Transverse colon (tissue), 4 donors: Measurements from ENCODE around the gene NPAS3. TPM values are rescaled to one million over a fixed set of nuclear protein-coding genes. Genes with fewer than 3 reads are reported as not detected.

Experiments
- DNase-seq: peaks from one replicate; pipeline ENCODE4 v3.0.0-alpha.2; 2019
- H3K27ac ChIP-seq, 4 donors: fragments of 200-600 bp; sonication (generic); 2 replicates each; pipeline ENCODE4 v1.5.1; 2016 to 2018; ENCODE audit warnings: inconsistent platforms in 4 of 4
- H3K27me3 ChIP-seq: fragments of 200-600 bp; sonication (generic); 2 replicates; pipeline ENCODE4 v1.5.1; 2017; ENCODE audit warnings: inconsistent platforms
- H3K36me3 ChIP-seq, 4 donors: fragments of 200-600 bp; sonication (generic); 2 replicates each; pipeline ENCODE4 v1.5.1; 2017 to 2019; ENCODE audit warnings: inconsistent platforms in 4 of 4
- H3K4me1 ChIP-seq, 4 donors: fragments of 200-600 bp; sonication (generic); 2 replicates each; pipeline ENCODE4 v1.5.1; 2017 to 2020; ENCODE audit warnings: inconsistent platforms in 4 of 4
- H3K4me3 ChIP-seq, 4 donors: fragments of 200-600 bp; sonication (generic); 1 replicate in 1 of 4; 2 replicates in 3 of 4; pipeline versions ENCODE4 v1.5.1 to v1.6.1; 2017 to 2019; ENCODE audit warnings: inconsistent platforms in 4 of 4
- H3K9me3 ChIP-seq, 2 donors: fragments of 200-600 bp; sonication (generic); 2 replicates each; pipeline ENCODE4 v1.5.1; 2017 to 2019; ENCODE audit warnings: inconsistent platforms in 2 of 2
- EP300 ChIP-seq: sonication (generic); formaldehyde crosslinking; IDR thresholded peaks from one replicate; pipeline ENCODE4 v1.6.1; 2017; ENCODE audit warnings: antibody characterized with exemption, low read depth
- POLR2A ChIP-seq: fragments of 450-650 bp; IDR thresholded peaks from one replicate; pipeline ENCODE4 v1.6.1; 2016; ENCODE audit warnings: antibody characterized with exemption, mild to moderate bottlenecking, moderate library complexity
- POLR2AphosphoS5 ChIP-seq, 3 donors: sonication (generic); formaldehyde crosslinking; IDR thresholded peaks; one replicate each; pipeline ENCODE4 v1.6.1; 2016; ENCODE audit warnings: antibody characterized with exemption in 3 of 3
- WGBS, 2 donors: methylation state at CpG; one replicate each; pipeline ENCODE4 v1.1.5; 2018; ENCODE audit warnings: low coverage in 1 of 2; 5-methylcytosine and 5-hydroxymethylcytosine counted together
- in situ Hi-C, 4 donors: fragments of 200-750 bp; cut with MboI; loops; one replicate each; pipeline versions ENCODE4 v1.15.0 to v1.15.1; 2017; ENCODE audit warnings: low sequenced_read_pairs in 3 of 4, low pct_ligation_motif_present in 1 of 4, low pct_unique_long_range_greater_than_20kb in 1 of 4
- intact Hi-C: fragments of 100-400 bp; cut with DNase I; formaldehyde crosslinking; loops from one replicate; pipeline ENCODE4 v1.15.1; 2023; ENCODE audit warnings: low total_unique reads
- total RNA-seq, 4 donors: library from RNA; depleted of rRNA; stranded (reverse); fragments of >200 nt; gene quantifications; one replicate each; pipeline ENCODE4 v1.1.0, GENCODE V29; 2016
- TF ChIP-seq, protein P1 (sequence below), 5 experiments: fragments of 200-600 bp in 3 of 5; fragments of 450-650 bp in 2 of 5; sonication (generic) in 3 of 5; IDR thresholded peaks; 1 replicate in 2 of 5; 2 replicates in 3 of 5; pipeline ENCODE4 v1.5.1; 2016 to 2017; ENCODE audit warnings: antibody characterized with exemption in 5 of 5, inconsistent platforms in 3 of 5, mild to moderate bottlenecking in 2 of 5, moderate library complexity in 1 of 5

NPAS3 gene
- total RNA-seq, 4 donors from 2014 or later = 0.96 to 6.4 (median 1.8) TPM

DNA sequence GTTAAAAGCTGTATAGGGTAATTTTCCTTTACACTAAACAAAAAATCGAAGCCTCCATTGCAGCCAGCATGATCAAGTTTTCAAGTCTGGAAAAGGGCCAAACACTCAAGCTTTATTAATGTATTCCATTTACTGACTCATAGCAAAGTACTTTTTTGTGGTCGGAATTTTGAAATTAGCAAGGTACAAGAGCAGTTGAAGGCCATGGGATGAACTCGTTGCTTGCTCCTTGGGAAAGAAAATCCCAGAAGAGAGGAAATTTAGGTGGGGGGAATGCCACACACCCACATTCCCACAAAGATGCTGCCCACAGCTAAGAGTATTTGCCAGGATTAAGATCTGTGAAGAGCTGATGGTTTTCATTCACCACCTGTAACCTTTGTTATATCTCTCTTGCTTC lies 678.5 kb downstream of the NPAS3 start:
- no peak for DNase-seq
- intact Hi-C loops (no loop called here), in situ Hi-C loops (no loop called here)
- no peak overlapping the region for H3K27ac ChIP-seq
- no peaks in the 10 kb centered on the region for H3K36me3 ChIP-seq
- no peaks in the 10 kb centered on the region for H3K27me3 ChIP-seq
- no peak for TF ChIP-seq POLR2A
- TF ChIP-seq, protein P1, sequence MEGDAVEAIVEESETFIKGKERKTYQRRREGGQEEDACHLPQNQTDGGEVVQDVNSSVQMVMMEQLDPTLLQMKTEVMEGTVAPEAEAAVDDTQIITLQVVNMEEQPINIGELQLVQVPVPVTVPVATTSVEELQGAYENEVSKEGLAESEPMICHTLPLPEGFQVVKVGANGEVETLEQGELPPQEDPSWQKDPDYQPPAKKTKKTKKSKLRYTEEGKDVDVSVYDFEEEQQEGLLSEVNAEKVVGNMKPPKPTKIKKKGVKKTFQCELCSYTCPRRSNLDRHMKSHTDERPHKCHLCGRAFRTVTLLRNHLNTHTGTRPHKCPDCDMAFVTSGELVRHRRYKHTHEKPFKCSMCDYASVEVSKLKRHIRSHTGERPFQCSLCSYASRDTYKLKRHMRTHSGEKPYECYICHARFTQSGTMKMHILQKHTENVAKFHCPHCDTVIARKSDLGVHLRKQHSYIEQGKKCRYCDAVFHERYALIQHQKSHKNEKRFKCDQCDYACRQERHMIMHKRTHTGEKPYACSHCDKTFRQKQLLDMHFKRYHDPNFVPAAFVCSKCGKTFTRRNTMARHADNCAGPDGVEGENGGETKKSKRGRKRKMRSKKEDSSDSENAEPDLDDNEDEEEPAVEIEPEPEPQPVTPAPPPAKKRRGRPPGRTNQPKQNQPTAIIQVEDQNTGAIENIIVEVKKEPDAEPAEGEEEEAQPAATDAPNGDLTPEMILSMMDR (IDR thresholded peaks at IDR 0.05) = no peak
- TF ChIP-seq EP300 = no peak
- TF ChIP-seq POLR2AphosphoS5 (IDR thresholded peaks at IDR 0.05) = no peak
- no peak overlapping the region for H3K4me3 ChIP-seq
- 65 to 66% methylated on average over 3 of the region's 3 CpGs for WGBS, 2 donors
- no peaks in the 10 kb centered on the region for H3K4me1 ChIP-seq
- H3K9me3 ChIP-seq = no peaks in the 10 kb centered on the region

- H3K4me1 ChIP-seq = no peaks in the 10 kb centered on the region
- in situ Hi-C loops = no loop called here
Measured at GRCh38 chr14:33618361-33619105, 679.9 kb downstream of the NPAS3 start.

DNA sequence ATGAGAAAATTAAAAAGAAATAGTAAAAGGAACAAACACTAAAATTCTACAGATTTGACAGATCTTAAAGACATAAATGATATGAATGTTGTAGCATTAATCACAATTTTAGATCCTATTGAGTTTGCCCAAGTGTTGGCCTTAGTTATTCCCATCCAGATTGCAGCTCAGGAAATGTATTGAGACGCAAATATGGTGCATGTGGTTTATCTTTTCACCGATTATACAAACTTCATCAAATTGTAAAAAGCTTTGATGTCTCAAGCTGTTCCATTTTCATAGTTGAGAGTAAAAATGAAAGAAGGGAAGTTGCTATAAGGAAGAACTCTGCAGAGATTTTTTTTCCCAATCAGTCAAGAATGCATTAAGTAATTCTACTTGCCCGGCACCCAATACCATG lies 683.8 kb downstream of the NPAS3 start:
- Histone ChIP-seq H3K27me3 (no peaks in the 10 kb centered on the region), H3K9me3 (no peaks in the 10 kb centered on the region), H3K36me3 (no peaks in the 10 kb centered on the region), H3K4me1 (no peaks in the 10 kb centered on the region), H3K27ac (no peak overlapping the region), H3K4me3 (no peak overlapping the region)
- no peak for DNase-seq
- TF ChIP-seq POLR2AphosphoS5 (IDR thresholded peaks at IDR 0.05) (no peak), POLR2A (no peak), EP300 (no peak)
- TF ChIP-seq, protein P1 (IDR thresholded peaks at IDR 0.05) = no peak
- in situ Hi-C loops = no loop called here
- 44 to 82% methylated on average over 2 to 3 of the region's 3 CpGs for WGBS, 2 donors
- intact Hi-C loops = no loop called here

More at GRCh38 chr14:33618361-33619105, 679.9 kb downstream of the NPAS3 start:
- H3K36me3 ChIP-seq = no peaks in the 10 kb centered on the region
- no peaks in the 10 kb centered on the region for H3K27me3 ChIP-seq
- intact Hi-C loops = no loop called here
- no peak for TF ChIP-seq EP300
- no peak for TF ChIP-seq POLR2AphosphoS5 (IDR thresholded peaks at IDR 0.05)
- WGBS, 2 donors = 78 to 81% methylated on average over 4 to 6 of the region's 6 CpGs
- no peak overlapping the region for H3K27ac ChIP-seq
- H3K9me3 ChIP-seq = no peaks in the 10 kb centered on the region
- no peak for DNase-seq
- H3K4me3 ChIP-seq = no peak overlapping the region

DNA sequence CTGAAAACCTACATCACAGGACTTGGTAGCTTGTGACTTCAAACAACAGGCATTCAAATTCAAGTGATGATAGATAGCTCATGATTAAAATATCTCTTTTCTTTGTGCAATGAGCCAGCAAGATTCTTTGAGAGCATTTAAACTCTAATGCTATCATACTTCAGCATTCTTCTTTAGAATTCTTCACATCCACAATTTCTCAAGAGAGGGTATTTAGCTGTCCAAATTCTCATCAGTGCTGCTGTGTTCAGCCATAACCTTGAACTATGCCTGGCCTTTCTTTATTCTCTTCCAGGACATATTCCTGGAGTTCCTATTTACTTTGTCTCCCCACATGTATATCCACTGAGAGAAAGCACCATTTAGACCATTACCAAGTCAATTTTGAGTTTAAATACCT lies 691.1 kb downstream of the NPAS3 start:
- intact Hi-C loops (no loop called here), in situ Hi-C loops (no loop called here)
- Histone ChIP-seq H3K4me1 (no peaks in the 10 kb centered on the region), H3K27me3 (no peaks in the 10 kb centered on the region), H3K4me3 (no peak overlapping the region), H3K36me3 (no peaks in the 10 kb centered on the region), H3K27ac (no peak overlapping the region), H3K9me3 (no peaks in the 10 kb centered on the region)
- TF ChIP-seq EP300 = no peak
- TF ChIP-seq, protein P1 (IDR thresholded peaks at IDR 0.05) = no peak
- TF ChIP-seq POLR2A = no peak
- no peak for TF ChIP-seq POLR2AphosphoS5 (IDR thresholded peaks at IDR 0.05)
- DNase-seq = no peak

DNA sequence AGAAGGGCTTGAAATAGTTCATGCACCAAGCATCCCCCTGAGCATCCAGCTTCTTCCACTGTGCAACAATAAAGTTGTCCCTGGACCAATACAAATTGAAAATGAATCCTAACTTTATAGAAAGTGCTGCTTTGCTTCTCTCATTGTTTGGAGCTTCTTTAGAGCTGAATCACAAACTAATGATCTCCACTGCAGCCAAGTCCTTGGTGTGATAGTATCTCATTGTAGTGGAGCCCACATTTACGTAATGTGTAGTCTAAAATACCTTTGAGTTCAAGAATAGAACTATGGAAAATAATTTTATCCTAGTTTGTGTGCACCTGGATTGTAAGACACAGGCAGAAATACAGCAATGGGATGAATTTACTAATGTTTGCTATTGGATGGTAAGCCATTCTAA lies 692.3 kb downstream of the NPAS3 start:
- whole genome bisulfite sequencing, 2 donors = 95% methylated on average over 1 of the region's 1 CpG; no CpG with 5 or more reads in 1 of the 2 donors
- Histone ChIP-seq H3K27me3 (no peaks in the 10 kb centered on the region), H3K9me3 (no peaks in the 10 kb centered on the region), H3K4me1 (no peaks in the 10 kb centered on the region), H3K36me3 (no peaks in the 10 kb centered on the region), H3K27ac (no peak overlapping the region), H3K4me3 (no peak overlapping the region)
- in situ Hi-C loops (no loop called here), intact Hi-C loops (no loop called here)
- DNase-seq = no peak
- no peak for TF ChIP-seq EP300
- TF ChIP-seq, protein P1 (IDR thresholded peaks at IDR 0.05) = no peak
- TF ChIP-seq POLR2AphosphoS5 (IDR thresholded peaks at IDR 0.05) = no peak
- TF ChIP-seq POLR2A = no peak
